Stimulated activated CD8-positive, alpha-beta memory T cell treated with anti-CD3 and anti-CD28 coated beads, Interleukin-7, amount 100 ng/mL, for 48 hours (primary cell): ENCODE measurements around the gene GRM4.

Experiments
- DNase-seq, 2 donors: peaks; one replicate each; pipeline ENCODE4 v3.0.0-alpha.2; 2020; ENCODE audit warnings: low read depth in 1 of 2; ENCODE audit errors: extremely low read depth in 1 of 2

GRM4 gene

DNA sequence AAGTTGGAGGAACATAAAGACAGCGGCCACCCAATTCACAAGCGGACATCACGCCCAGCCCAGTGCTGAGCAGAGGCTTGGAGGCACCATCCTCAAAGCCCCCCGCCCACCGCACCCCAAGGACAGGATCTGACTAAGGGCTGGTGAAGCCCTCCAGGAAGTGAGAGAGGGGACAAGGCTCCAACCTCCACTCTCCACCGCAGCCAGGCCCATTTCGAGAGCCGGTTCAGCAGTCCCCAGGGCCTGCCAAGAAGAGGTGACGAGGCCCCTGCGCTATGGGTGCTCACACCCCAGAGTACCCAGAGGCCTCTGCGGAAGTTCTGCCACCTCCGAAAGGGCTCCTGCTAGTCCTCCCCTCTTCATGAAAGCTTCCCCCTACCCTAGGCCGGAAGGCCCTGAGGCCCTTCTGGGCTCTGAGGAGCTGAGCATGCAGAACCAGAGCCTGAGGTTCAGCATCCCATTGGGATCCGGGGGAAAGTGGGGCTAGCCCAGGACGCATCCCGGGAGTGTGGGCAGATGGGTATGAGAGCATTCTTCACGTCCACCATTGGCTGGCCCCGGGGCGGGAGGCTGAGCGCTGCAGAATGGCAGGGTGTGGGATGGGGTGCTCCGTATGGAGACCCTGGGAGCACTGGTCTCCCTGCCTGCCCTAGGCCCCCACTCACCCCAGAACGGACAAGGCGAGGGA lies 2.5 kb downstream of the GRM4 start:
- DNase-seq, result no peak

DNA sequence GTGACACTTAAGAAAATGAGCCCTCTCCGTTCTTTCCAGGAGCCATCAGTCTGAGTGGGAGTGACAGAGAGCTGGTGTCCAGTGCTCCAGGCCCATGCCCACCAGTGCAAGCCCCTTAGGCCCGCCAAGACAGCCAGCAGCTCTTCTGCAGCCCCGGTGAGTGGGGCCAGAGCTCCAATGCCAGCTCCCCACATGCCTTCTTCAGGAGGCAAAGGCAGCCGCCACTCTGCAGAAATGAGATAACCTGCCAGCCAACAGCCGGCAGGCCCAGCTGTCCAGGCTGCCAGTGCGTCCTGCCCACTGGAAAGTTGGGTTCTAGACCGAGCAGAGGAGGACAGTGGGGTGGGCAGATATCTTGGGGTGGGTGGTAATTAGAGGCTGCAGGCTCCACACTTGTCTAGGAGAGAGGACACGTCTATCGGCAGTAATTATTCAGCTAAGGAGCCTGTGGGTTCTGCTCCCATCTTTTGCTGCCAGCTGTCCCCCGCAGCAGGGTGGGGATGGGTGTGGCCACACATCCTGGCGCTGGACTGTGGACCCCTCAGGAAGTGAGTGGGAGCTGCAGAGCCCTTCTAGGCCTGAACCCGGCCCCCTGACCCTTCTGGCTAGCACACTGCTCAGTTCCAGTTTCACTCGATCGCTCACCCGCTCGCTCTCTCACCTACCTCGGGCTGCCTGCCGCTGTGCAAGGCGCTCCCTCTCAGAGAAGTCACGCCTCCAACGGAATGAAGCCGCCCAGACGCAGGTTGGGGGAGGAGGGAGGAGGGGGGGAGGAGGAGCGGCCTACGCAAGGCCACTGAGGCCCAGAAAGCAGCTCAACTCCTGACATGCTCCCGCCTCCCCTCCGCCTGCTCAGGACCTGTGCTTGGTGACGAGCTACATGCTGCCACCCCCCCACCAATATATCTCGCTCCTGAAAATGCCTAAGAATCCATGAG lies 3.6 kb downstream of the GRM4 start:
- no peak for DNase-seq

DNA sequence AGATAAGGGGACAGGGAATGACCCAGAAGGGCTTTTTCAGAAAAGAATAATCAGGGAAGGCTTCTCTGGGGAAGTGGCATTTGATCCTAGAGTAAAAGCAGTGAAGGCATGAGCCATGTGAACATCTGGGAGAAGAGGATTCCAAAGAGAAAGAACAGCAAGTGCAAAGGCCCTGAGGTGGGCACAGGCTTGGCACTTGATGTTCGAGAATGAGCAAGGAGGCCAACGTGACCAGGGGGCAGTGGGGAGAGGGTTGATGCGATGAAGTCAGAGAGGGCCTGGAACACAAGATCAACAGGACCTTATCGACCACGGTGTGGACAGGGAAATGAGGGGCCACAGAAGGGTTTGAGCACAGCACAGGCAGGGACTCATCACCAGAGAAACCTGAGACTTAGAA lies 5.8 kb downstream of the GRM4 start:
- no peak for DNase-seq

DNA sequence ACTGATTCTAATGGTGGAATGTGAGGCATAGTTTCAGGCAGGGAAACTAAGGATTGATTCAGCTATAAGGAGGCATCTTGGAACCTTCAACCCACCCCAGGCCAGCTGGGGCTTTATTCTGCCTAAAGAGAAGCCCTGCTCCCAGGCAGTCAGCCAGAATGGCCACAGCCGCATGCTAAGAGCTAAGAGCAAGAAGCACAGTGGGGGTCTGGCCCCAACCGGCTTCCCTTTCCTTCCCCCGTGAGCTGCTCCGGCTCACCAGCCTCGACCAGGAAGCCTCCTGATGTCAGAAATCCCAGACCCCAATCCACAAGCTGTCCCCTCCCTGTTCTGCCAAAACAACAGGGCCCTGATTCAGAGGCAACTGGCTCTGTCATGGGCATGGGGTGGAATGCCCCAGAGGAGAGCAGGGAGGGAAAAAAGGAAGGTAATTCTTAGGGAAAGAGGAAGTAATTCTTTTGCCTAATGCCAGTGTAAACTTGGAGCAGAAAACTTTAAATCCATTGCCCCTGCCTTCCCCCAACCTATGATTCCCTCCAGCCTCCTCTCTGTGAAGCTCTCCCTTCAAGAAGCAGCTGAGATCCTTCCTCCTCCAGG lies 6.9 kb downstream of the GRM4 start:
- DNase-seq, result no peak

DNA sequence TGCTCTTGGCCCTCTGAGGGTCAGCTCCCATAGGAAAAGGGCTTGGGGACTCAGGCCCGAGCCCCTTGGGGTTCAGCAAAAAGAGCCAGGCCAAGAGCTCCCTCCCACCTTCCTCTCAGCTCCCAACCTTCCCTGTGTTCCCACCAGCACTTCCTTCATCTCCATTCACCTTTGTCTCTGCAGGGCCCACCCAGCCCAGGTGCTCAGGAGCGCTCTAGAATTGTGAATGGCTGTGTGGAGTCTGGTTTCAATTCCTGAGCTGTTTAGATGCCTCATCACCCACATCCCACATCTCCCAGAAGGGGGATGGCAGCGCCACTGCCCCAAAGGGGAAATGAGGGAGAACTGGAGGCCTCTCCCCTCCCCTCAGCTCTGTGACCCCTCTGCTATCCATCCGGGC lies 7.7 kb downstream of the GRM4 start:
- no peak for DNase-seq

DNA sequence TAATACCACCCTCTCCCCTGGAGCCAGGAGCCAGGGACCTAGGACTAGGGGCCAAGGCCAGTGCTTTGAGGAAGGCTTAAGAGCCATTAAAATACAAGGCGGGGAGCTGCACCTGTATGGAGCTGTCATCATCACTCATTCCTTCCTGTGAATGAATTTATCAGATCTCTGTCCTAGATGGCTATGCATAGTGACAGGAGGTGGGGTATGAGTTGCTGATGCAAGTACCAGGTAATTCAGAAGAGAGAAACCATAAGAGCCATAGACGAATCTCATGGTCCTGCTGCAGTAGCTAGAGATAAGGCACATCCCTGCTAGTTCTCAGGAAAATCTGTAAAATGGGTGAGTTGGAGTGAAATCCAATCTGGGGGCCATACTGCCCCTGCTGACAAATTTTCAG lies 10.3 kb downstream of the GRM4 start:
- no peak for DNase-seq

DNA sequence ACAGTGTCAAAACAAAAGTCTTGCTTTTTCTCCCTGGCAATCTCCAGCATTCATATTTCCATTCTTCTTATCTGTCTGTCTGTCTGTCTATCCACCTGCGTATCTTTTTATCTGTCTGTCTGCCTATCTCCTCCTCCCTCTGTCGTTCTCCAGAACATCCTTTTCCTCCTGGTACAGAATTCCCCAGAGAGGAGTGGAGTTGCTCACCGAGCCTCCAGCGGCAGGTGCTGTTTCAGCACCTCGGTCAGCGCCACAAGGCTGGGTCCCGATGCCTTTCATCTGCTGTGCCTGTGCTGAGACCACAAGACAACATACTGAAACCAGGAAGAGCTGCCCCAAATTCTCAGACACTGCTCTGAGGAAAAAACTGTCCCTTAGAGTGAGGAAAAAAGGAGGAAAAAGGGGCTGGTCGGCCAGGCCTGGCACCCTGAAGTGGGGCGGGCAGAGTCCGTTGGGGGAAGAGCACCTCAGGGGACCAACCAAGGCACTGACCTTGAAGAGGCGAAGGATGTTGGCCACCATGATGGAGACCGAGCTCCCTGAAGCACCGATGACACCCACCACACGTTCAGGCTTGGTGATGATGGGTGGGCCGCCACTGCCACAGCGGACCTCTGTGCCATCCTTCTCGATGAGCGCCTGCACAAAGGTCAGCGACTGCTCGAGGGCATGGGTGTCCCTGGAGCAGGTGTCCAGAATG lies 13.3 kb downstream of the GRM4 start:
- no peak for DNase-seq

DNA sequence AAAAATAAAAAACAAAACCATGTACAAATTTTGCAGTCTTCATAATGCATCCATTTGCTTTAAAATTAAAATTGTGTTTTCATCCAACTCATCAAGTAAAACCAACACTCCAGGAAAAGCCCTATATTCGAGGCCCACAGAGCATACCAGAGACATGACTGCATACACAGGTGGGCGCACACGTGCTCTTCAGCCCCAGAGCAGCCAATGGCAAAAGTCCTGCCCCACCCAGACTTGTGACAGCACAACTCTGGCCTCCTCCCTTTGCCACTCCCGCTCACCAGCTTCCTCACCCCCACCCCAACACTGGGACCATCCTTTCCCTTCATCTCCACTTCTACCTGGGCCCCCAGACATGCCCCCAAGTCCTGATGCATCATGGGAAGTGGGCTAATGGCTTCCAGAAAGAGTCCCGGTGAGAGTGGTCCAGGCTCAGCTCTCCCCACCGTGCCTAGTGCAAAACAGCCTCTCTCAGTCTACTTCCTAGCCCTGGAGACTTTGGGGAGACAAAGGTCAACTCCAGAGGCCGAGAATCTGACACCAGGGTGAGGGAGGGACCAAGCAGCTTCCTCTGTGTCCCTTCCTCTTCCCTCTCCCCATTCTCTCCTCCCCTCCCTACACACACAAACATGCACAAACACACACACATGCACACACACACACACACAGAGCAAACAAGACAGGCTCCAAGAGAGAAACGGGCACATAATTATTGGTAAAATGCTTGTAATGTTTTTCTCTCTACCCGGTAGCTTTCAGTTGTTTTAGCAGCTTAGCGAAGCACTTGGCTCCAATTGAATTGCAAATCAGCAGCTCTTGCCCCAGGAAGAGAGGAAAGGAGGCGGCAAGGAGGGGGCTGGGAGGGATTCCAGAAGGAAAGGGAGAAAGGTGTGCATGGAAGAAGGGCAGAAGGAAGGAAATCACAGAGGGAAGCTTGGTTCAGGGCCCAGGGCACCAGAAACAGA lies 14.3 kb downstream of the GRM4 start:
- DNase-seq, result no peak

DNA sequence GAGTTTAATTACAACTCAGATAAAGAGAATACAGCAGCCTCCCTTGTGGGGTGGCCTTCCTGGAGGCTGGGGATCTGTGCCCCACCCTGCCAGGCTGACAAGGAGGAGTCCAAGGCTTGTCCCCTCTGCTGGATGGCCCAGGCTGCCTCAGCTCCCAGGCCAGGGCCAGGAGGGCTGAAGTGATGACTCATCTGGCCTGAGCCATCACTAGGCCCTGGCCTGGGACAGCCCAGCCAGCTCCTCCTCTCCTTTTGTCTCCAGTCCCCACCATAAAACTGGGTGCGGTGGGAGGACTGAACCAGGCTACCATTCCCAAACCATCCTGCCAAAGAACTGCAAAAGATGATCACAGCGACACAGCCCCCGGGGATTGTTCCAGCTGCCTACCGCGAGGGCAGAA lies 15.0 kb downstream of the GRM4 start:
- no peak for DNase-seq

DNA sequence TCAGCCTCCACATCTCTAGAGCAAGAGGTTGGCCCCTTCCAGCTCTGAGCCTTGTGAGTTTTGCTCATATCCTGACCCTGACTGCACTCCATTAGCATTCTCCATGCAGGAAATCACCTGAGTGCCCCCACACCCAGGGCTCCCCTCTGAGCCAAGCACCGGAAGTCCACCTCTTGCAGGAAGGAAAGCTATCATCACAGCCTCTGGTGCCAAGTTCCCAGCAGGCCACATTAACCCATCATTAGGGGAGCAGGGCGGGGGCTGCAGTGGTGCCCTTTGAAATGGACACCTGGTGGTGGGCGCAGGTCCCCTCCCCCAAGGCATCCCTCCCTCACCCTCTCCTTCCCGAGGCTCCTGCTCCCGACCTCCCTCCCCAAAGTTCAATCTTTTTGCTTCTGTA lies 16.1 kb downstream of the GRM4 start:
- DNase-seq, result no peak

DNA sequence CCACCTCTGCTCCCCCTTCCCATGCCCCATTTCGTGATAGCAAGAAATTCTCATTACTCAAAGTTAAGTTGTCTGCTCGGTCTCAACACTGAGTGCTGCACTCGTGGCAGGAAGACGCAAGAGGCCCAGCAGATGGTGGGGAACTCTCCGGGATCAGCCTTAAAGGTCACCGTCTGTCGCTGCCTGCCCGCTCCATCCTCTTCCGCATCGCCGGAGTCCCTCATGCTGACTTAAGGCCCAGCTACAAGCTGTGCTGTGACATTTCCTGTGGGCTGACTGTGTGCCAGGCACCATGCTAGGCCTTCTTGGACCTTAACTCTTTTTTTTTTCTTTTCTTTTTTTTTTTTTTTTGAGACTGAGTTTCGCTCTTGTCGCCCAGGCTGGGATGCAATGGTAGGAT lies 17.8 kb downstream of the GRM4 start:
- no peak for DNase-seq

DNA sequence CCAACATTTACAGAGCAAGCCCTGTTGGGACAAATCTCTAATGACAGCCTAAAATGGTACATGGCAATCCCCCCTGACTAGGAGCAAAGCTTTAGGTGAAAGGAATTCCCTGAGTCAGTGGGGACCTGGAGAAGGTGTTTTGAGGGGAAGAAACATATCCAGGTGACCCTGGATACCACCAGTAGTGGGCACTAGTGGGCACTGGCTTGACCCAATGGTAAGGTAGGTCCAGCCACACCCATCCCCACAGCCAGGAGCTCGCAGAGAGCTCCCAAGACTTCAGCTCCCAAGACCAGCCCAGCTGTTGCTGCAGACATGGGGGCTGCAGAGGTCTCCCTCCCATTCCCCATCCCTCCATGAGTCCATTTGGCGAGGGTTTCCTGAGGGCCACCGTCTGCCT lies 19.5 kb downstream of the GRM4 start:
- no peak for DNase-seq

DNA sequence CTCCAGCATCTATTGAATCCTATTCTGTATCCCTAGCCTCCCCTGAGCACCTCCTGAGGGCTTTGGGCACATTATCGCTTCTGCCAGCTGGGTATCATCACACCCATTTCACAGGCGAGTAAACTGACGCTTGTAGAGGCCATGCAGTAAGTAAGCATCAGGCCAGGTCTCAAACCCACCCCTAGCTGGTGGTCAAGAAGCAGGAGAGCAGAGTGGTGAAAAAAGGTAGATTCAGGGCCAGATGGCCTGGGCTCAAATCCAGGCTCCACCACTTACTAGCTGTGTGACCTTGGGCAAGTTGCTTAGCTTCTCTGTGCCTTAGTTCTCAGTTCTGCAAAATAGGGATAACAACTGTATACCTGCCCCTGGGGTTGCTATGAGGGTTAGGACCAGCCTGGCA lies 19.9 kb downstream of the GRM4 start:
- DNase-seq, result no peak

DNA sequence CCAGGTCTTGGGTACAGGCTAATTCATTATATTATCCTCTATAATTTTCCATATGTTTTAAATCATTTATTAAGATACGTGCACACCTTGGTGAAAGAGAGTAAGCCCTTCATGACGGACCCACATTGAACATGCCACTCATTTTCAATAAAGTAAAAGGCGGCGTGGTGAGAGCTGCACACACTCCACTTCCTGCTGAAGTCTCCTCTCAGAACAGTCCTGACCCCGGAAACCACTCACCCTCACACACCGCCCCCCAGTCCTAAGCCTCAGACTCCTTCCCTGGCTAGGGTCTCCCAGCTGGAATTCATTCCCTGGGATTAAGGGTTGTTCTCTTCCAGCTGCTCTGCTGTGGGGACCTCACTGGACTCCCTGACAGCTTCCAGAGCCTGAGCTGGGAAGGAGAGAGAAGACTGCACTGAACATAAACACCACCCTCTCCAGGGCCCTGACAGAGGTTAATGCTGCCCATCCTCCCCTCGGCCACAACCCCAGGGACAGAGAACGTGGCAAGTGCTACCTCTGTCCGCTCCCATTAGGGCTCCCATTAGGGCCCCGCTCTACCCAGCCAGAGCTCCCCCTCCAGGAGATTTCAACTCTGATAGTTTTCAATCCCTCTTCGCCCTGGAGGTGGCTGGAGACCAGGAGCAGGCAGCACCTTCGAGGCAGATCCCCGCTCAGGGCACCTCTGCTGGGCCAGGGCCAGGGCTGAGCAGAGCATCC lies 24.8 kb downstream of the GRM4 start:
- DNase-seq, result no peak

DNA sequence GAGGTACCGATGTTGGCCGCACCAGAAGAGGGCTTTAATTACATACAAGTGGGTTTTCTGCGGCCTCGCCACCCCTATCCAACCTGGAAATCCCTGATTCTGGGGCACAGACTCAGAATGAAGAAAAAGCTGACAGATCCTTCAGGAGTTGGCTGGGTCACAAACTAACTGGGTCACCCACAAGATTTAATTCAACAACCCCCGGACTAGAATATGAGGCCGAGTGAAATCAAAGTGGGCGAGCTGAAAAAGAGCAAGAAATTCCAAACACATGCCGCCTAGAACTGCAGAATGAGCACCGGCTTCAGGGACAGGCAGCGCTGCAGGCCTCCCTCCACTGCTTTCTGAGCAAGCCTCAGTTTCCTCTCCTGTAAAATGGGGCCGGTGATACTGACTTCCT lies 30.0 kb downstream of the GRM4 start:
- no peak for DNase-seq

DNA sequence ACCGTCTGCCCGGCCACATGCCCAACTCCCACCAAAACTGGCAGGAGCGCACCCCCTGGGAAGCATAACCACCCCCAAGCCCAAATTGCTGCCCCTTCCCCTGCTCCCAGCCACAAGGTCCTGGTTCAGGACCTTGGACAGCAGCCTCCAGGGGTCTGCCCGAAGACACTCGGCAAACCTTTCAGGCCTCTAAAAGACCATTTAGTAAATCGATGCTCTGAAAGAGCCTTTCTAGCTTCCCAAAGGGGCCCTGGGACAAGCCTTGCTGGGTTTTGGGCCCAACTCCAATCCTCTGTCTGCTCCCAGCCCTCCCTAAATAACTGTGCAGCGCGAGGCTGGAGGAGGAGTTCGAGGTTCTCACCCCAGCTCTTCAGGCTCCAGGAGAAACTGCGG lies 30.5 kb downstream of the GRM4 start:
- no peak for DNase-seq

DNA sequence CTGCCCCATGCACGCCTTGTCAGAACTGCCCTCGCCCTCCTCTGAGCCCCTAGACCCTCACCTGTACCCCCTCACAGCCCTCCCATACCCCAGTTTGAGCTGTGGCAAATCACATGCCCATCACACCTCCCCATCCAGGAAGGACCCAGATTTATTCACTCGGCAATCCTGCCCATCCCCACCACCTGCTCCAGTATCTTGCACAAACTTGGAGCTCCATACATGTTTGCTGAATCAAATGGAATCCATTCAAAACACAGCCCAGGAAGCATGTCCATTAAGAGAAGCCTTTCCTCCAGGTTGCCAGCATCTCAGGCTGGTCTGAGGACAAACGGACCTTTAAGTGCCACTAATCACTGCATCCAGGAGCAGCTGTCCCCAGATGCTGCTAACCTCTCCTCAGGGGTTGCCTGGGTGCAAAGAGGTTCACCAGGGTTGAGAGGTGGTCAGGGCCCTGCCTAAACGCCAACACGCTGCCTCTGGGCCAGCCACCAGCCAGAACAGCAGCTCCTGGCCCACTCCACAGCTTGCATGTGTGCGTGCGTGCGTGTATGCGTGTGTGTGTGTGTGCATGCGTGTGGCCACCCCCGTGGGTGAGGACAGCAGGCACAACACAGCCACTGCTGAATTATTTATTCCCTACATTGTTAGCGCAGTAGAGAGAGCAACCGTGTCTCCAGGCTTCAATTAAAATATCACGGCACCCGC lies 31.0 kb downstream of the GRM4 start:
- DNase-seq, result no peak

DNA sequence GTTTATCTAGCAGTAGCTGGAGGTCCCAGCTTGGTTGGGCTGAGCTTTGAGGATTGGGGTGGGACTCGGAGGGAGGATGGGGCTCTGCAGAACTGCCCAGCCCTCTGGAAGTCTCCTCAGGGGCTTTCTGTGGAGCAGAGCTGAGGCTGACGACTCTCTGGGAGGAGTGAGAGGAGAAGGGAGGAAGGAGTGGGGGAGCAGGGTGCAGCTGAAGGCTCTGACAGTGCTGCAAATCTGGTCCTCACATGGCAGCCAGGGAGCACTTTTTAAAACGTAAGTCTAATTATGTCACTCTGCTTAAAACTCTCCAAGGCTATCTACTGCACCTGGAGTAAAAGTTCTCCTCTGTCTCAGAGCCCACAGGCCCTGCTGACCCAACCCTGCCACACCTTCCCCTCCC lies 32.4 kb downstream of the GRM4 start:
- no peak for DNase-seq

DNA sequence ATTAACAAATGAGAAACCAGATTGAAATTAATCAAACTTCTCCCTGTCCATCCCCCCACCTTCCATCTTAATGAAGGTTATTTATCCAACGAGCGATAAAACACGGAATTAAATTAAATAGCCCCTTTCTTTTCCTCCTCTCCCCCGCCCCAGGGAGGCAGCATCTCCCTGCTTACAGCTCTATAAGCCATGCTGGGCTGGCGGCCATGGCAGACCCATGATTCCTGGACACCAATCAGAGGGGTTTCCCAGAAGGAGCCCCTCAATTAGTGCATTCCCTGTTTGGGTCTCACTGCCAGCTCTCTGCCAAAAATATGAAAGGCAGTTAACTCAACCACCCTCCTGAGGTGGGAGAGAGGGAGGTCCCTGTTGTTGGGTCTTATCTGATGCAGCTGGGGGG lies 33.8 kb downstream of the GRM4 start:
- DNase-seq, result no peak
